Measurements from ENCODE around the gene WDR62.

- TF ChIP-seq, protein P1, sequence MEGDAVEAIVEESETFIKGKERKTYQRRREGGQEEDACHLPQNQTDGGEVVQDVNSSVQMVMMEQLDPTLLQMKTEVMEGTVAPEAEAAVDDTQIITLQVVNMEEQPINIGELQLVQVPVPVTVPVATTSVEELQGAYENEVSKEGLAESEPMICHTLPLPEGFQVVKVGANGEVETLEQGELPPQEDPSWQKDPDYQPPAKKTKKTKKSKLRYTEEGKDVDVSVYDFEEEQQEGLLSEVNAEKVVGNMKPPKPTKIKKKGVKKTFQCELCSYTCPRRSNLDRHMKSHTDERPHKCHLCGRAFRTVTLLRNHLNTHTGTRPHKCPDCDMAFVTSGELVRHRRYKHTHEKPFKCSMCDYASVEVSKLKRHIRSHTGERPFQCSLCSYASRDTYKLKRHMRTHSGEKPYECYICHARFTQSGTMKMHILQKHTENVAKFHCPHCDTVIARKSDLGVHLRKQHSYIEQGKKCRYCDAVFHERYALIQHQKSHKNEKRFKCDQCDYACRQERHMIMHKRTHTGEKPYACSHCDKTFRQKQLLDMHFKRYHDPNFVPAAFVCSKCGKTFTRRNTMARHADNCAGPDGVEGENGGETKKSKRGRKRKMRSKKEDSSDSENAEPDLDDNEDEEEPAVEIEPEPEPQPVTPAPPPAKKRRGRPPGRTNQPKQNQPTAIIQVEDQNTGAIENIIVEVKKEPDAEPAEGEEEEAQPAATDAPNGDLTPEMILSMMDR (IDR thresholded peaks at IDR 0.05): no peak
- TF ChIP-seq POLR2A (IDR thresholded peaks at IDR 0.05): no peak
Measured at GRCh38 chr19:36082916-36083315, 28.2 kb downstream of the WDR62 start.

Measured in ovary (tissue), 3 donors.